GM21528 (cell line): ENCODE data around the gene COL18A1.

Source experiments
- ATAC-seq: cut with Tn5 transposase; IDR thresholded peaks from one replicate; pipeline ENCODE4 v1.9.1; 2021; ENCODE audit warnings: mild to moderate bottlenecking, moderate library complexity; ENCODE audit not compliant: unreplicated experiment, low FRiP score

COL18A1 gene

GRCh38 chr21:45460611-45461368, 55.8 kb downstream of the COL18A1 start:
- ATAC-seq = no peak

DNA sequence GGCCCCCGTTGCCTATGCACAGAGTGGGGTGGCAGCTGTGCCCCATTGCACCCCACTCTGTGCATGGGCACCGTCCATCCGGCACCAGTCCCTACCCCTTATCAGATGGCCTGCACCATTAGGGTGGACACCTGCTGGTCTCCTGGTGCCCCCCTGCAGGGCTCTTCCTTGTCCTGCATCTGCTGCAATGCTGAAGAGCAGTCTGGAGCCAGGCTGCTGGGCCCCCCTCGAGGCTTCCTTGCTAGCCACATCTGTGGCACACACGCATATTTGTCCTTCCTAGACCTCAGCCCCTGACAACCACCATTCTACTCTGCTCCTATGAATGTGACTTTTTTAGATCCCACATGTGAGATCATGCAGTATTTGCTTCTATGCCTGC, 56.4 kb downstream of the COL18A1 start:
- no peak for ATAC-seq

DNA sequence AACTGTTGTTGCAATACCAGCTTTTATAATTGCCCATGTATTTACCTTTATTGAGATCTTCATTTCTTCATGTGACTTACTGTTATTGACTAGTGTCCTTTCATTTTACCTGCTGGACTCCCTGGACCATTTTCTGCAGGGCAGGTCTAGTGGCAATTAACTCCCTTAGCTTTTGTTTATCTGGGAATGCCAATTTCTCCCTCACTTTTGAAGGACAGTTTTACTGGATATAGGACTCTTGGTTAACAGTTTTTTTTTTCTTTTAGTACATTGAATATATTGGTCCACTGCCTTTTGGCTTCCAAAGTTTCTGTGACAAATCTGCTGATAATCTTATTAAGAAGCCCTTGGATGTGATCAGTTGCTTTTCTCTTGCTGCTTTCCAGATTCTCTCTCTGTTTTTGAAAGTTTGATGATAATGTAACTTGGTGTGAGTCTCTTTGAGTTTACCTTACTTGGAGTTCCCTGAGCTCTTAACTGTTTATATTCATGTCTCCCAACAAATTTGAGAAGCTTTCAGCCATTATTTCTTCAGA, 56.9 kb downstream of the COL18A1 start:
- no peak for ATAC-seq

DNA sequence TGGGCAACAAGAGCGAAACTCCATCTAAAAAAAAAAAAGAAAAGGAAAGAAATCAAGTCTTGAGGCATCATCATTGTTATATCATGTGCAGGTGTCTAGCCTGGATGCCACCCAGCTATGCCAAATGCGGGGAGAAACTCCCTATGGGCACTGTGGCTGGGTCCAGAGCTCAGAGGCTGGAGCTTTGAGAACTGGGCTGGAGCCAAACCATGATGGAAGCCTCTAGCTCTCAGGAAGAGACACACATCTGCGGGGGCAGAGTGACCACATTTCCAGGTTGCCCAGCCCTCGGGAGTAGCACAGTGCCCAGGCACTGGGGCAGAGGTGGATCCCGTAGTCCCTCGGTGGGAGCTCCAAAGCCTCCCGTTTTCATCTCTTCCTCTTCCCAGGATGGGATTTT, 58.9 kb downstream of the COL18A1 start:
- ATAC-seq = no peak

DNA sequence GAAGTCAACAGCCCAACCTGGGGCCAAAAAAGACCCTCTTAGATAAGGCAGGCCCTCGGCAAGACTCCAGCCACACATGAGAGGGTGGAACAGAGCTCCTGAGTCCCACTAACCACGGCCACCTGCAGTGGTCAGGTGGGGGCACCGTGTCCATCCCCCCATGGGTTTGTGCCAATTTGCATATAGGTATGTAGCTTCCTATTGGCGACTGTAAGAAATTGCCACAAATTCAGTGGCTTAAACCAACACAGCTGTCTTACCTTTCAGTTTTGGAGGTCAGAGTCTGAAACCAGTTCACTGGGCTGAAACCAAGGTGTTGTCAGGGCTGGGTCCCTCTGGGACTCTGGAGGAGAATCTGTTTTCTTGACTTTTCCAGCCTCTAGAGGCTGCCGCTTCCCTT, 59.3 kb downstream of the COL18A1 start:
- ATAC-seq = no peak

DNA sequence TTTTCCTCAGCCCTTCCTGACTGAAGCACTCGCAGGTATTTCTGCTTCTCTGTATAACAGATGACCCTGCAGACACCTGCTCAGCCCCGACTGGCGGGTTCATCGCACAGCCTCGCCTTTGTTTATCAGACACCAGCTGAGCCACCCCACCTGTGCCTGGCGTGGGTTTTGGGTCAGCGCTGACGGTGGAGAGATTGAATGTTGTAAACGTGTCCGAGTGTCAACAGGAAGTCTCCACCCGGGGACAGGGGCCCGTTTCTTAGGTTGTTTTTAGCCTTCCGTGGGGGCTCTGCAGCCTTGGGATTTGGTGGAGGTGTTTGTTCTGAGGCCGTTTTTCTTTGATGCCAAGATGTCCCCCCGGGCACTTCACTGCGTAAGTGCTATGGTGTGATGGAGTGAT, 60.1 kb downstream of the COL18A1 start:
- no peak for ATAC-seq

DNA sequence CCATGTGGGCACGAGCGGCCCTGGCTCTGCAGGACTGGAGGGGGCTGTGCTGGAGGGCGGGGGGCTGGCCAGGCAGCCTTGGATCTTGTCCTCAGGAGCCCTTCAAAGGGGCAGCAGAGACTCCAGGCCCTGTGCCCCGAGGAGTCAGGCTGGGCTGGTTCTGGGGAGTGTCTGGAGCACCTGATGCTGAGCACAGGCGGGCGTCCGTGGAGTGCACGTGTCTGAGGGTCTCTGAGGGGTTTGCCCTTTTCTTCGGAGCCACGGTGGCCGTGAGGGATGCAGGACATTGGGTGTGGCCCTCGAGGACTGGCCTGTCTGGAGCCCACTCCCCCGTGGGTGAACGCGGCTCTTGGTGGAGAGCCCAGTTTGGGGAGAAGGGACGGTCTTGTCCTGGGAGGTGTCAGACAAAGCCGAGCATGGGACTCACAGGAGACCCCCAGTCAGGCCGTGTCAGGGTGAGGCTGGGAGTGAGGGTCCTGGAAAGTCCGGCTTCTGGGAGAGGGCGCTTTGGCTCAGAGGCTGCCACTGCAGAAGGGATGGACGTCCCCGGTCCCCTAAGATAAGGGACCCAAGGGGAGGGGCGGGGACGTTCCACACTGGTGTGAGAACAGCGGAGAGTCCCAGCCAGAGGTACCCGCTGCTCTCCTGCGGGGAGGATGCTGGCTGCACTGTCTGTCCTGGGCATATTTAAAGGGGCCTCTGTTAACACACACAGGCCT, 60.8 kb downstream of the COL18A1 start:
- ATAC-seq = no peak

- ATAC-seq = no peak
Observed at GRCh38 chr21:45466330-45467220, 61.6 kb downstream of the COL18A1 start.

GRCh38 chr21:45467221-45467779, 62.3 kb downstream of the COL18A1 start:
- ATAC-seq = no peak

- no peak for ATAC-seq
Observed at GRCh38 chr21:45468051-45468970, 63.3 kb downstream of the COL18A1 start.

DNA sequence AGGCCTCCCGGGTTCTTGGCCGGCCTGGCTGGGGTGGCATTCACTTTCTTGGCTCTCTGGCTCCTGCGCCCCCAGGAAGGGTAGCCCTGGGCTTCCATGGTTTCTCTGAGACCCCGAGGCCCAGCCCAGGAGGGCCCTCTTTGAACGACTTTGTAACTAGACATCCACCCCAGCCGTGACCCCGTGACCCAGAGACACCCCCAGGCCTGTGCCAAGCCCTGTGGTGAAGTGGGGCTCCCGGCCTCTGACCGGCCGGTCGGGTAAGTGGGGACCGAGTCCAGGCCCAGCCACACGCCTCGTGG, 64.0 kb downstream of the COL18A1 start:
- no peak for ATAC-seq

DNA sequence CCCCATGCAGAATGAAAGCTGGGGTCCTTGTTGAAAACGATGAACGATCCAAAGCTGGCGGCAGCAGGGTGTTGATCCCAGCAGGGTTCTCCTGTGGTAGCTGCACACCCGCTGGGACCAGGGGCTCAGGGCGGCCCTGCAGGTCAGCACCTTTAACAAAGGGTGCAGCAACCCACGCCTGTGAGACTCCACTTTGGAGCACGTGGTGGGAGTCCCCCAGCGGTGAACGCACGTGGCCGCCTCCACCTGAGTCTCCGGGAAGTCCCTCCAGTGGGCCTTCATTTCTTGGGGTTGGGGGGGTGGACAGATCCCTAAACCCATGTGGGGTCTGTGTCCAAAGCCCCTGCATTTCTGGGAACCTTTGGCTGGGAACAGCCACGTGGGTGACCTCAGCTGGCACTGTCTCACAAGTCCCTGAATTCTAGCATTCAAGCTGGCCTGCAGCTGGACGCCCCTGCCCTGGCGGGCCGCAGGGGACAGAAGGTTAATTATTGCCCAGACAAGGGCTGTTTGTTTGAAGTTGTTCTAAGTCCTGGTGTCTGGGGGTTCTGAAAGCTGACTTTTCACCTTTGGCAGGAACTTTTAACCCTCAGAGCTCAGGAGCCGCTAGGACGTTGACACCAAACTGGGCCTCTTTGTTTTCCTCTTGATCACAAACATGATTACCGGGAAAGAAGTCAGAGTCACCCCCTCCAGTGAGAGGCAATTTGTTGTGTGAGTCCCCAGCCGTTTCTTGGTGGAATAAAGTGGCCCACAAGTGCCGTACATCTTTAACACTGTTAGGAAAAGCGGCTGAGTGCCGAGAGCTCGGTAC, 64.5 kb downstream of the COL18A1 start:
- ATAC-seq = no peak

- no peak for ATAC-seq
Observed at GRCh38 chr21:45470087-45470515, 65.1 kb downstream of the COL18A1 start.

DNA sequence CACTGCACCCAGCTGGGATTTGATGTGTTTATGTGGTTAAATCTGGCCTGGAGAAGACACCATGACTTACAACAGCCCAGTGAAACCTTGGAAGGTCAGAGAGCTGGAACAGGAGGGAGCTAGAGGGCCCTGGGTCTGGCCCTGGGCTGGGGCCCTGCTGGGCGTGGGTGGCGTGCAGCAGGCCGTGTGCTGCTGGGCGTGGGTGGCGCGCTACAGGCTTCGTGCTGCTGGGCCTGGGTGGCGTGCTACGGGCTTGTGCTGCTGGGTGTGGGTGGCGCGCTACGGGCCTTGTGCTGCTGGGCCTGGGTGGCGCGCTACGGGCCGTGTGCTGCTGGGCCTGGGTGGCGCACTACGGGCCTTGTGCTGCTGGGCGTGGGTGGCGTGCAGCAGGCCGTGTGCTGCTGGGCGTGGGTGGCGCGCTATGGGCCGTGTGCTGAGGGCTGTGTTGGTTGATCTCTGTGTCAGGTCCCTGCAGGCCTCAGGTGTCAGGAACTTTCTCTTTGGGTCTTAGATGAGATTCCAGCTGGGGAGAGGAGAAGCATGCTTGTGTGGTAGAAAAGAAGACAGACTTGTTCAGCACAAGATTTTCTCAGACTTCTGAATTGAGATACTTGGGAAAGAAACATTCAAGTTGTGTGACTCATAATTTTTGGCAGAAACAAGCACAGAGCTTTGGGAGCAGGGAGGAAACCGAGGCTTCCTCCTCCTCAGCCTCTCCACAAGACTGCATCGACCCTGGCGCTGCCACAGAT, 66.0 kb downstream of the COL18A1 start:
- ATAC-seq = no peak

- ATAC-seq = no peak
Observed at GRCh38 chr21:45471525-45472221, 66.7 kb downstream of the COL18A1 start.

DNA sequence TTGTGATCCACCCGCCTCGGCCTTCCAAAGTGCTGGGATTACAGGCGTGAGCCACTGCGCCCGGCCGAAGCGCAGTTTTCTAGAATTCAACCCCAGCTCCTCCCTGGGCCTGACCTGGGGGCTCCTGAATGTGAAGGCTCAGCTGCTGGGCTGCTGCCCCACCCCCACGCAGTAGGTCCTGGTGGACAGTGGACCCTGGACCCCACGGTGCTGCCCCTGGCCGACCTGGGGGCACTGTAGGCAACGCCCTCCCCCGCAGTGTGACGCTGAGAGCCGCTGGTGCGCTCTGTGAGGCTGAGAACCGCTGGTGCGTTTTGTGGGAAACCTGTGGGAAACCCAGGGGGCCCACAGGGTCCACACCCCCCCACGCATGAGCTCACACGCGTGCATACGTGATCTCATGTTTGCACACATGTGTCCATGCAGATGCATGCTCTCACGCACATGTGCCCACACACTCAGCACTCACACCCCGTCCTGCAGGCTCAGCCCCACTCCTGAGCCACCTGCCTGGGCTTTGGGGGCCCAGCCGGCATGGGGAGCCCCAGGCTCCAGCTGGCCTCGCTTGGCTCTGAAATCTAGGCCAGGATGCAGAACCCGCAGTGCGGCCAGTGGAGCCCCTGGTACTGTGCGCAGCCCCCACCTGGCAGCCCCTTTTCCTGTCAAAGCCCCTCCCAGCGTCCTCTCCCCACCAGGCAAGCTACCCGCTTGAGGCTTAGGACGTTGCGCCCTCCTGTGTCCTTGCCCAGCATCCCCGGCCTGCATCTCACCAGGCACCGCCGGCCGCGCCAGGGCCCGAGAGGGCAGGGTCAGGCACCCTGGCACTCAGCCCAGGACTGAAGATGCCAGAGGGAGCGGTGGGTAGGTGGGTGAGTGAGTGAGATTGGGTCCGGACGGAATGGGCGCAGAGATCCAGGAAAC, 67.7 kb downstream of the COL18A1 start:
- no peak for ATAC-seq
